Neural cell (in vitro differentiated cells): ENCODE data around the gene ATE1. TPM values are rescaled to one million over a fixed set of nuclear protein-coding genes. Genes with fewer than 3 reads are reported as not detected.
A peak's percentile ranks its signal among the peaks of the same experiment; 100 is the strongest.

Experiments
- H2AFZ ChIP-seq: fragments of 200-600, 300-800 bp; sonication (generic), shearing (Covaris generic); 2 replicates; pipeline ENCODE4 v1.6.0; 2014; ENCODE audit warnings: low read depth, mild to moderate bottlenecking, antibody characterized with exemption, low read length, moderate library complexity
- H3F3A ChIP-seq: fragments of 200-600 bp; shearing (Covaris generic); 2 replicates; pipeline ENCODE4 v1.6.1; 2016; ENCODE audit warnings: mild to moderate bottlenecking, moderate library complexity, mixed read lengths, antibody characterized with exemption, low read length; ENCODE audit not compliant: insufficient read depth, poor library complexity, severe bottlenecking
- H3K27ac ChIP-seq: fragments of 200-600, 300-800 bp; sonication (generic), shearing (Covaris generic); 2 replicates; pipeline ENCODE4 v1.5.1; 2014; ENCODE audit warnings: mild to moderate bottlenecking, low read length, moderate library complexity
- H3K27me3 ChIP-seq: fragments of 300-800, 200-600 bp; sonication (generic), shearing (Covaris generic); 2 replicates; pipeline ENCODE4 v1.6.0; 2014; ENCODE audit warnings: mild to moderate bottlenecking, low read depth, low read length, moderate library complexity; ENCODE audit not compliant: insufficient read depth
- H3K36me3 ChIP-seq: fragments of 300-800, 200-600 bp; sonication (generic), shearing (Covaris generic); 2 replicates; pipeline ENCODE4 v1.5.1; 2014; ENCODE audit warnings: mild to moderate bottlenecking, antibody characterized with exemption, low read length, moderate library complexity; ENCODE audit not compliant: insufficient read depth
- H3K4me2 ChIP-seq: fragments of 300-800, 200-600 bp; sonication (generic), shearing (Covaris generic); 2 replicates; pipeline ENCODE4 v1.6.0; 2014; ENCODE audit warnings: mild to moderate bottlenecking, low read length
- H3K4me3 ChIP-seq: fragments of 300-800, 200-600 bp; sonication (generic), shearing (Covaris generic); 2 replicates; pipeline ENCODE4 v1.5.1; 2014; ENCODE audit warnings: mild to moderate bottlenecking, low read length, moderate library complexity
- H3K79me2 ChIP-seq: fragments of 200-600 bp; shearing (Covaris generic); replicated peaks from 2 replicates; pipeline ENCODE4 v1.6.0; 2014; ENCODE audit warnings: mild to moderate bottlenecking, low read length, moderate library complexity; ENCODE audit not compliant: insufficient read depth
- H3K9ac ChIP-seq: fragments of 300-800, 200-600 bp; sonication (generic), shearing (Covaris generic); 2 replicates; pipeline ENCODE4 v1.6.1; 2016; ENCODE audit warnings: mild to moderate bottlenecking, low read length, mixed read lengths
- H3K9me2 ChIP-seq: fragments of 200-600 bp; shearing (Covaris generic); 2 replicates; pipeline ENCODE4 v1.6.1; 2016; ENCODE audit warnings: mild to moderate bottlenecking, low read length, mixed read lengths; ENCODE audit not compliant: insufficient read depth
- H3K9me3 ChIP-seq: fragments of 200-600, 300-800 bp; sonication (generic), shearing (Covaris generic); 2 replicates; pipeline ENCODE4 v1.6.1; 2016; ENCODE audit warnings: mild to moderate bottlenecking, mixed run types, low read length, moderate library complexity, mixed read lengths
- H4K20me1 ChIP-seq: fragments of 200-600 bp; shearing (Covaris generic); 2 replicates; pipeline ENCODE4 v1.6.1; 2016; ENCODE audit warnings: mild to moderate bottlenecking, mixed run types; ENCODE audit not compliant: insufficient read depth
- EP300 ChIP-seq: fragments of 450-650 bp; conservative IDR thresholded peaks from 2 replicates; pipeline ENCODE4 v1.6.1; 2014; ENCODE audit warnings: antibody characterized with exemption, mild to moderate bottlenecking, moderate library complexity; ENCODE audit not compliant: poor library complexity, severe bottlenecking
- EZH2 ChIP-seq: fragments of 200-600, 300-800 bp; shearing (Covaris generic), sonication (generic); IDR thresholded peaks from 2 replicates; pipeline ENCODE4 v1.6.1; 2014; ENCODE audit warnings: antibody characterized with exemption, low read length, borderline replicate concordance, mild to moderate bottlenecking; ENCODE audit not compliant: insufficient read depth, poor library complexity, severe bottlenecking
- MXI1 ChIP-seq: fragments of 450-650 bp; conservative IDR thresholded peaks from 2 replicates; pipeline ENCODE4 v1.6.1; 2014; ENCODE audit warnings: antibody characterized with exemption, mild to moderate bottlenecking; ENCODE audit not compliant: poor library complexity, severe bottlenecking
- POLR2AphosphoS5 ChIP-seq: IDR thresholded peaks from 2 replicates; pipeline ENCODE4 v1.6.1; 2012
- RAD21 ChIP-seq: fragments of 450-650 bp; conservative IDR thresholded peaks from 2 replicates; pipeline ENCODE4 v1.6.1; 2014; ENCODE audit warnings: antibody characterized with exemption, mild to moderate bottlenecking, moderate library complexity
- REST ChIP-seq: IDR thresholded peaks from 2 replicates; pipeline ENCODE4 v1.6.1; 2012; ENCODE audit warnings: borderline replicate concordance
- SMC3 ChIP-seq: fragments of 450-650 bp; conservative IDR thresholded peaks from 2 replicates; pipeline ENCODE4 v1.6.1; 2014; ENCODE audit warnings: antibody characterized with exemption, mild to moderate bottlenecking, moderate library complexity; ENCODE audit not compliant: poor library complexity
- TAF1 ChIP-seq: IDR thresholded peaks from 2 replicates; pipeline ENCODE4 v1.6.1; 2012; ENCODE audit warnings: low read depth
- polyA plus RNA-seq: library from polyadenylated mRNA; depleted of rRNA; stranded (reverse); fragments of >200 nt; gene quantifications from 2 replicates; pipeline ENCODE4 v1.2.3, GENCODE V29; 2014
- TF ChIP-seq, protein P1 (sequence below): fragments of 450-650 bp; IDR thresholded peaks from 2 replicates; pipeline ENCODE4 v1.5.1; 2014; ENCODE audit warnings: antibody characterized with exemption, mild to moderate bottlenecking, moderate library complexity; ENCODE audit not compliant: poor library complexity, severe bottlenecking

Gene ATE1
- polyA plus RNA-seq, 1 donor from 2014 or later = 23.7 TPM

GRCh38 chr10:121851786-121852185 lies 76.0 kb downstream of the ATE1 start:
- H2AFZ ChIP-seq = no peak overlapping the region
- no peaks in the 10 kb centered on the region for H3K9me3 ChIP-seq
- no peaks in the 10 kb centered on the region for H3K79me2 ChIP-seq
- no peaks in the 10 kb centered on the region for H3F3A ChIP-seq
- no peaks in the 10 kb centered on the region for H3K9me2 ChIP-seq
- H3K4me3 ChIP-seq = no peak overlapping the region
- H3K4me2 ChIP-seq = no peak overlapping the region
- H3K27me3 ChIP-seq = no peaks in the 10 kb centered on the region
- H3K36me3 ChIP-seq = no peaks in the 10 kb centered on the region
- no peak overlapping the region for H3K27ac ChIP-seq
- H4K20me1 ChIP-seq = no peaks in the 10 kb centered on the region
- H3K9ac ChIP-seq = no peak overlapping the region
- TF ChIP-seq POLR2AphosphoS5 (no peak), SMC3 (no peak), EZH2 (no peak), MXI1 (no peak), EP300 (no peak), TAF1 (no peak), REST (no peak), RAD21 (no peak)
- TF ChIP-seq, protein P1, sequence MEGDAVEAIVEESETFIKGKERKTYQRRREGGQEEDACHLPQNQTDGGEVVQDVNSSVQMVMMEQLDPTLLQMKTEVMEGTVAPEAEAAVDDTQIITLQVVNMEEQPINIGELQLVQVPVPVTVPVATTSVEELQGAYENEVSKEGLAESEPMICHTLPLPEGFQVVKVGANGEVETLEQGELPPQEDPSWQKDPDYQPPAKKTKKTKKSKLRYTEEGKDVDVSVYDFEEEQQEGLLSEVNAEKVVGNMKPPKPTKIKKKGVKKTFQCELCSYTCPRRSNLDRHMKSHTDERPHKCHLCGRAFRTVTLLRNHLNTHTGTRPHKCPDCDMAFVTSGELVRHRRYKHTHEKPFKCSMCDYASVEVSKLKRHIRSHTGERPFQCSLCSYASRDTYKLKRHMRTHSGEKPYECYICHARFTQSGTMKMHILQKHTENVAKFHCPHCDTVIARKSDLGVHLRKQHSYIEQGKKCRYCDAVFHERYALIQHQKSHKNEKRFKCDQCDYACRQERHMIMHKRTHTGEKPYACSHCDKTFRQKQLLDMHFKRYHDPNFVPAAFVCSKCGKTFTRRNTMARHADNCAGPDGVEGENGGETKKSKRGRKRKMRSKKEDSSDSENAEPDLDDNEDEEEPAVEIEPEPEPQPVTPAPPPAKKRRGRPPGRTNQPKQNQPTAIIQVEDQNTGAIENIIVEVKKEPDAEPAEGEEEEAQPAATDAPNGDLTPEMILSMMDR = no peak

DNA sequence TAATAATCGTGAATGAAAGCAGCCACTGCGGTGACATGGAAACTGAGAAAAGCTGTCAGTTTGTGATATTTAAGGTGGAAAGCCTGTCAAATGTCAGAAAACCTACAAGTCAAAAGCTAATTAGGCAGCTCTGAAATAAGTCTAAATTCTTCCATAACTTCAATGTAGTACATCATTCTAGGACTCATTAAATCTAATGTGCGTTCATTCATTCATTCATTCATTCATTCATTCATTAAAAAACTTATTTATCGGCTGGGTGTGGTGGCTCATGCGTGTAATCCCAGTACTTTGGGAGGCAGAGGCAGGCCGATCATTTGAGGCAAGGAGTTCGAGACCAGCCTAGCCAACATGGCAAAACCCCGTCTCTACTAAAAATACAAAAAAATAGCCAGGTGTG lies 79.7 kb downstream of the ATE1 start:
- Histone ChIP-seq H3K9me3 (no peaks in the 10 kb centered on the region), H3K27me3 (no peaks in the 10 kb centered on the region), H3F3A (no peaks in the 10 kb centered on the region), H3K79me2 (no peaks in the 10 kb centered on the region), H3K4me3 (no peak overlapping the region), H3K36me3 (no peaks in the 10 kb centered on the region), H3K9ac (no peak overlapping the region), H3K4me2 (no peak overlapping the region), H4K20me1 (no peaks in the 10 kb centered on the region), H3K9me2 (no peaks in the 10 kb centered on the region), H3K27ac (no peak overlapping the region), H2AFZ (no peak overlapping the region)
- no peak for TF ChIP-seq SMC3
- TF ChIP-seq EZH2 = no peak
- TF ChIP-seq EP300 = peak; percentile 15
